ENCODE results near the gene PDZD2.
"Not testable (repeated sequence)": the region's sequence is repeated elsewhere in the genome, so short reads cannot be mapped to it uniquely, and the experiment has no call there.

Gene PDZD2

DNA sequence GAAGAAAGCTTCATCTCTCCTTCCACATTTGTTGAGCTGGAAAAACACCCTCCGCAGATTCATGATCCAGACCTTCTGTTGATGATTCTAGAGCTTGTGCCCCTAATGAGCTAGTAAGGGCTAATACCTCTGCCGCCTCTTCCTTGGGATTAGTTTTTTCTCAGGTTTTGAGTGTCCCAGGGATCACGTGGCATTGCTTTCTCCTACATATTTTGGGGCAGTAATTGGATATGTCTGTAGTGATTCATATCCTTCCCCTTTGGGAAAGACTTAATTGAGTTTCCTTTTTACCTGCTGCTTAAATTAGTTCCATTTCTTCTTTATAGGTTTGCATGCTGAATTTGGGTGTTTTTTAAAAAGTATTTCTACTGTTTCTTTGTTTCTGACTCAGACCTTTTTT, 391.3 kb downstream of the PDZD2 start:
- Histone ChIP-seq H3K9me3 (ENCODE audit: control insufficient read depth in 1 of 2, low read length in 2 of 2) (no peaks in the 10 kb centered on the region), H3K4me3 (ENCODE audit: low read depth in 1 of 2, low read length in 2 of 2) (no peak overlapping the region), H3K27me3 (ENCODE audit: low read depth, low read length) (no peaks in the 10 kb centered on the region), H3K36me3 (ENCODE audit: control insufficient read depth in 1 of 2, insufficient read depth in 2 of 2, low read length in 2 of 2) (no peaks in the 10 kb centered on the region), H3K27ac (ENCODE audit: low read length) (no peak overlapping the region), H3K4me1 (ENCODE audit: control insufficient read depth in 1 of 2, insufficient read depth in 2 of 2, low read length in 2 of 2) (peaks cover 0 to 16% of the 10 kb centered on the region in 2 donors)

DNA sequence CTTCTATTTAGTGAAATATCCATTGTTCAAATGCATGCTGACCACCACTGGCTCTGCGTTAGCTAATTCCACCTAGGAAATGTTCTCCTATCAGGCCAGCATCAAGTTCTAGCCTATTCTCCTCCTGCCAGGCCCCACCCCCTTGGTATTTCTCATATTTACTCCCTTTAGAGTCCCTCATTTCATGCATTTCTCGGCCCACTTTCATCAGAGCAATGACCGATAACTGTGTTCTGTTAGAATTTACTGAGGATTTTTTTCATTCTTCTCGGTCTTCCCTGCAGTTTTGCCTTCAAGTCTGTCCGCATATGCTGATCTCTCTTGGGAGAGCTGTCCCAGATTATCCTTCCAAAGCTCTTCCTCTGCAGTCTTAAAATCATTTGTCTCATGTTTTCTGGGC, 391.8 kb downstream of the PDZD2 start:
- no peaks in the 10 kb centered on the region for H3K27me3 ChIP-seq (ENCODE audit: low read depth, low read length)
- peaks cover 0 to 16% of the 10 kb centered on the region in 2 donors for H3K4me1 ChIP-seq (ENCODE audit: control insufficient read depth in 1 of 2, insufficient read depth in 2 of 2, low read length in 2 of 2)
- no peak overlapping the region for H3K4me3 ChIP-seq (ENCODE audit: low read depth in 1 of 2, low read length in 2 of 2)
- no peaks in the 10 kb centered on the region for H3K9me3 ChIP-seq (ENCODE audit: control insufficient read depth in 1 of 2, low read length in 2 of 2)
- no peaks in the 10 kb centered on the region for H3K36me3 ChIP-seq (ENCODE audit: control insufficient read depth in 1 of 2, insufficient read depth in 2 of 2, low read length in 2 of 2)
- H3K27ac ChIP-seq (ENCODE audit: low read length) = no peak overlapping the region

DNA sequence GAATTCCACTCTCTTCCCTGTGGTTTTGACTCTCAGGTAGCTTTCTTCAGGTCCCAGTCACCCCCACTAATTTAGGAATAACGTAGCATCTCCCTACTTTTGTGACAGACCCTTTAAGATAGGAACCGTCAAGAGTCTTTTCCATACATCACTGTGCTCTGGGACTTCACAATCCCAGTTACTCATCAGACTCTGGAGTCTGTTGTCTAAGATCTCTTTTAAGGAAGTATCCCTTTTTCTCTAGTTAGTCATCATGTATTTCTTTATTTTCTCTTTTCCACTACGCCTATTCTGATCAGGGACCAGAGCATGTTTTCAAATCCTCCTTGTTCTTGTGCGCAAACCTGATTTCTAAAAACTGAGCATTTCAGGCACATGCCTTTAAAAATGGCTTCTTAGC, 392.2 kb downstream of the PDZD2 start:
- H3K27ac ChIP-seq (ENCODE audit: low read length) = no peak overlapping the region
- peaks cover 0 to 16% of the 10 kb centered on the region in 2 donors for H3K4me1 ChIP-seq (ENCODE audit: control insufficient read depth in 1 of 2, insufficient read depth in 2 of 2, low read length in 2 of 2)
- H3K4me3 ChIP-seq (ENCODE audit: low read depth in 1 of 2, low read length in 2 of 2) = no peak overlapping the region
- no peaks in the 10 kb centered on the region for H3K27me3 ChIP-seq (ENCODE audit: low read depth, low read length)
- H3K9me3 ChIP-seq (ENCODE audit: control insufficient read depth in 1 of 2, low read length in 2 of 2) = no peaks in the 10 kb centered on the region
- no peaks in the 10 kb centered on the region for H3K36me3 ChIP-seq (ENCODE audit: control insufficient read depth in 1 of 2, insufficient read depth in 2 of 2, low read length in 2 of 2)

DNA sequence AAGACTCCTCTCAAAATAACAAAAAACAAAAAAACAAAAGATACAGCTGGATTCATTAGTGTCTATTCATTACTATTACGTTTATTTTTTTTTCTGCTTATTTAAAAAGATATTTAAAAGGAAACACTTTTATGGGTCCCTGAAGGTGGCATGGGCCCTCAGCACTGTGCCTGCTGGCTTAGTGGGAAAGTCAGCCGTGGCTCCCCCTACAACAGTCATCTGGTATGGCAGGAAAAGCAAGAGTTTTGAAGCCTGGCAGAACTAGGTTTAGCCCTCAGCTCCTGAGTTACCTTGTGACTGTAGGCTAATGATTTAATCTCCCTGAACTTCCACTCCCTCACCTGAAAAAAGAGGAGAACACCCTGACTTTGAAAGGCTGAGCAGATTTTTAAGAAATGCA, 399.6 kb downstream of the PDZD2 start:
- no peak overlapping the region for H3K4me3 ChIP-seq (ENCODE audit: low read depth in 1 of 2, low read length in 2 of 2)
- no peaks in the 10 kb centered on the region for H3K9me3 ChIP-seq (ENCODE audit: control insufficient read depth in 1 of 2, low read length in 2 of 2)
- no peaks in the 10 kb centered on the region for H3K4me1 ChIP-seq (ENCODE audit: control insufficient read depth in 1 of 2, insufficient read depth in 2 of 2, low read length in 2 of 2)
- H3K27ac ChIP-seq (ENCODE audit: low read length) = no peak overlapping the region
- H3K27me3 ChIP-seq (ENCODE audit: low read depth, low read length) = no peaks in the 10 kb centered on the region
- no peaks in the 10 kb centered on the region for H3K36me3 ChIP-seq (ENCODE audit: control insufficient read depth in 1 of 2, insufficient read depth in 2 of 2, low read length in 2 of 2)

DNA sequence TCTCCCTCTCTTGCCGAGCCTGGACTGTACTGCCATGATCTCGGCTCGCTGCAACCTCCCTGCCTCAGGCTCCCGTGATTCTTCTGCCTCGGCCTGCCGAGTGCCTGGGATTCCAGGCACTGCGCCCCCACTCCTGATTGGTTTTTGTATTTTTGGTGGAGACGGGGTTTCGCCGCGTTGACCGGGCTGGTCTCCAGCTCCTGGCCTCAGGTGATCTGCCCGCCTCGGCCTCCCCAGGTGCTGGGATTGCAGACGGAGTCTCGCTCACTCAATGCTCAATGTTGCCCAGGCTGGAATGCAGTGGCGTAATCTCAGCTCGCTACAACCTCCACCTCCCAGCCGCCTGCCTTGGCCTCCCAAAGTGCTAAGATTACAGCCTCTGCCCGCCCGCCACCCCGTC, 400.2 kb downstream of the PDZD2 start:
- H3K27me3 ChIP-seq (ENCODE audit: low read depth, low read length); H3K4me3 ChIP-seq (ENCODE audit: low read depth in 1 of 2, low read length in 2 of 2); H3K9me3 ChIP-seq (ENCODE audit: control insufficient read depth in 1 of 2, low read length in 2 of 2); H3K36me3 ChIP-seq (ENCODE audit: control insufficient read depth in 1 of 2, insufficient read depth in 2 of 2, low read length in 2 of 2); H3K4me1 ChIP-seq (ENCODE audit: control insufficient read depth in 1 of 2, insufficient read depth in 2 of 2, low read length in 2 of 2); H3K27ac ChIP-seq (ENCODE audit: low read length): not testable (repeated sequence)

DNA sequence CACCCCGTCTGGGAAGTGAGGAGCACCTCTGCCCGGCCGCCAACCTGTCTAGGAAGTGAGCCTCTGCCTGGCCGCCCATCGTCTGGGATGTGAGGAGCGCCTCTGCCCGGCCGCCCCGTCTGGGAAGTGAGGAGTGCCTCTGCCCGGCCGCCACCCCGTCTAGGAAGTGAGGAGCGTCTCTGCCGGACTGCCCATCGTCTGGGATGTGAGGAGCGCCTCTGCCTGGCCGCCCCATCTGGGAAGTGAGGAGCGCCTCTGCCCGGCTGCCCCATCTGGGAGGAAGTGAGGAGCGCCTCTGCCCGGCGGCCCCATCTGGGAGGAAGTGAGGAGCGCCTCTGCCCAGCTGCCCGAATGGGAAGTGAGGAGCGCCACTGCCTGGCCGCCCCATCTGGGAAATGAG, 400.7 kb downstream of the PDZD2 start:
- H3K36me3 ChIP-seq (ENCODE audit: control insufficient read depth in 1 of 2, insufficient read depth in 2 of 2, low read length in 2 of 2); H3K9me3 ChIP-seq (ENCODE audit: control insufficient read depth in 1 of 2, low read length in 2 of 2); H3K27me3 ChIP-seq (ENCODE audit: low read depth, low read length); H3K27ac ChIP-seq (ENCODE audit: low read length); H3K4me3 ChIP-seq (ENCODE audit: low read depth in 1 of 2, low read length in 2 of 2); H3K4me1 ChIP-seq (ENCODE audit: control insufficient read depth in 1 of 2, insufficient read depth in 2 of 2, low read length in 2 of 2): not testable (repeated sequence)

DNA sequence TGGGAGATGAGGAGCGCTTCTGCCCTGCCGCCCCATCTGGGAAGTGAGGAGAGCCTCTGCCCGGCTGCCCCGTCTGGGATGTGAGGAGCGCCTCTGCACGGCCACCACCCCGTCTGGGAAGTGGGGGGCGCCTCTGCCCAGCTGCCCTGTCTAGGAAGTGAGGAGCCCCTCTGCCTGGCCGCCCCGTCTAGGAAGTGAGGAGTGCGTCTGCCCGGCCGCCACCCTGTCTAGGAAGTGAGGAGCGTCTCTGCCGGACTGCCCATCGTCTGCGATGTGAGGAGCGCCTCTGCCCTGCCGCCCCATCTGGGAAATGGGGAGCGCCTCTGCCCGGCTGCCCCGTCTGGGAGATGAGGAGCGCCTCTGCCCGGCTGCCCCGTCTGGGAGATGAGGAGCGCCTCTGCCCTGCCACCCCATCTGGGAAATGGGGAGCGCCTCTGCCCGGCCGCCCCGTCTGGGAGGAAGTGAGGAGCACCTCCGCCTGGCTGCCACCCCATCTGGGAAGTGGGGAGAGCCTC, 401.3 kb downstream of the PDZD2 start:
- not testable (repeated sequence) for H3K4me3 ChIP-seq (ENCODE audit: low read depth in 1 of 2, low read length in 2 of 2); H3K4me1 ChIP-seq (ENCODE audit: control insufficient read depth in 1 of 2, insufficient read depth in 2 of 2, low read length in 2 of 2); H3K36me3 ChIP-seq (ENCODE audit: control insufficient read depth in 1 of 2, insufficient read depth in 2 of 2, low read length in 2 of 2); H3K27ac ChIP-seq (ENCODE audit: low read length); H3K27me3 ChIP-seq (ENCODE audit: low read depth, low read length); H3K9me3 ChIP-seq (ENCODE audit: control insufficient read depth in 1 of 2, low read length in 2 of 2)

DNA sequence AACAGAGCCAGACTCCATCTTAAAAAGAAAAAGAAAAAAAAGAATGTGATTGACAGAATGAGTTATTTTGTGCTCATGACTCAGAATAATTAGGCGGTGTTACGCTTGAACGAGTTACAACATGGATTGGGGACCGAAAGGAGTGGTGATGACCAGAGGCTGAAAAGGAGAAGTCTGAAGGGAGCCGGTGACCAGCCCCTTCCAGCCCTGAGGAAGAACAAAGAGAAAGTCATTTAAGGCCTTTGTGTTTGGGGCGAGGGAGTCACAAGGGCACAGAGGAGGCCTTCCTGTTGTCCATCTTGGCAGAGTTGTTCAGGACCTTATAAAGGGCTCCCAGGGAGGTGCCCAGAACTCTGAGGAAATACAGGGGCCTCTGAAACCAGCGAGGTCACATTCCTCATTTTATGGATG, 403.6 kb downstream of the PDZD2 start:
- Histone ChIP-seq H3K9me3 (ENCODE audit: control insufficient read depth in 1 of 2, low read length in 2 of 2) (no peaks in the 10 kb centered on the region), H3K36me3 (ENCODE audit: control insufficient read depth in 1 of 2, insufficient read depth in 2 of 2, low read length in 2 of 2) (no peaks in the 10 kb centered on the region), H3K27ac (ENCODE audit: low read length) (peak overlapping the region; percentile 23), H3K27me3 (ENCODE audit: low read depth, low read length) (no peaks in the 10 kb centered on the region), H3K4me1 (ENCODE audit: control insufficient read depth in 1 of 2, insufficient read depth in 2 of 2, low read length in 2 of 2) (peaks cover 0 to 5% of the 10 kb centered on the region in 2 donors), H3K4me3 (ENCODE audit: low read depth in 1 of 2, low read length in 2 of 2) (no peak overlapping the region)

DNA sequence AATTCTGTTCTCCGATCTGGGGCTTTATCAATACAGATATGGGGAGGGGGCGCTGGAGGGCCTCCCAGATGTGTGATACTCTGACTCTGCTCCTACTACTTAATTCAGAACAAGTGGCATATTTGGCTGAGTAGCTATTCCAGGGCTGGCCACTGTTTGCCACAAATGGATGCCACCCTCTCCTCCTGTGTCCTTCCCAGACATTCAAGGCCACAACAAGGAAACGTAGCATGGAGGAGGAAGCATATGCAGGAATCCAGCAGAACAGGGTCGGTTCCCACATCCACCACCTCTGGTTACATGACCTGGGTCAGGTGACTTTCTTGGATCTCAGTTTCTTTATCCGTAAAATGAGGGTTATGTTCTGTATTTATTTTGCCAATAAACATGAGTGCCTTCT, 404.2 kb downstream of the PDZD2 start:
- Histone ChIP-seq H3K36me3 (ENCODE audit: control insufficient read depth in 1 of 2, insufficient read depth in 2 of 2, low read length in 2 of 2) (no peaks in the 10 kb centered on the region), H3K27me3 (ENCODE audit: low read depth, low read length) (no peaks in the 10 kb centered on the region), H3K4me3 (ENCODE audit: low read depth in 1 of 2, low read length in 2 of 2) (no peak overlapping the region), H3K27ac (ENCODE audit: low read length) (peak overlapping the region; percentile 23), H3K4me1 (ENCODE audit: control insufficient read depth in 1 of 2, insufficient read depth in 2 of 2, low read length in 2 of 2) (peaks cover 0 to 5% of the 10 kb centered on the region in 2 donors), H3K9me3 (ENCODE audit: control insufficient read depth in 1 of 2, low read length in 2 of 2) (no peaks in the 10 kb centered on the region)

DNA sequence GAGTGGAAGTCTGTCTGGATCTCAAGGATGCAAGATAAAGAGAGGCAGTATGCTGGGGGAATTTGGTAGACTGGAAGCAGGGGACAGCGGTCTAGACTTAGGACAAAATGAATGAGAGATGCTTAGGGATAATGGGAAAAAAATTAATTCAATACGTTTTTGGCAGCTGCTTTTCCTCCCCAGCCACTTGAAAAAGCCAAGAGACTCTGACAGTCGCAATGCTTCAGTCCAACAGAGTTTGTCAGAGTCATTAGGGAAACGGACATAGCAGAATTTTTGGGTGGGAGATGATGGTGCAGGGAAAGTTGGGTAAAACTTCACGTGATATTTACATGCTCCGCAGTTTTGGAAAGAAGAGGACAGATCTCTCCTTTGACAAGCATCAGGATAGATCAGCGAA, 405.5 kb downstream of the PDZD2 start:
- Histone ChIP-seq H3K27me3 (ENCODE audit: low read depth, low read length) (no peaks in the 10 kb centered on the region), H3K27ac (ENCODE audit: low read length) (no peak overlapping the region), H3K36me3 (ENCODE audit: control insufficient read depth in 1 of 2, insufficient read depth in 2 of 2, low read length in 2 of 2) (no peaks in the 10 kb centered on the region), H3K9me3 (ENCODE audit: control insufficient read depth in 1 of 2, low read length in 2 of 2) (no peaks in the 10 kb centered on the region), H3K4me1 (ENCODE audit: control insufficient read depth in 1 of 2, insufficient read depth in 2 of 2, low read length in 2 of 2) (peaks cover 0 to 5% of the 10 kb centered on the region in 2 donors), H3K4me3 (ENCODE audit: low read depth in 1 of 2, low read length in 2 of 2) (no peak overlapping the region)

DNA sequence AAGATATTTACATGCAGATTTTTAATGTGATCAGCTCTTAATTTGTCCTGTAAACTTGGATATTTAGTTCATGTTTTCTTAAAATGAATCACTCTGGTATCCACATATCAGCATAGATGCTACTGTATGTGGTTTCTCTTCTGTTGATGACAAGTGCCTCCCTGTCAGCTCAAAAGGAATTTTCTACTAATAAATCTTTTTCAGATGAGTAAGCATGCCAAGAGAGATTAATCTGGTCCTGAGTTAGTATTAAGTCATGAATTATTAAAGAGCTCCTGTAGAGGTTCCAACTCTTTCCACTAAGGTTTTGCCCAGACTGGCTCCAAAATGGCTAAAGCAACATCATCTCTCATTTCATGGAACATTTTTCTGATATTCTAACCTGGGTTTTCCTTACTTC, 406.0 kb downstream of the PDZD2 start:
- Histone ChIP-seq H3K27me3 (ENCODE audit: low read depth, low read length) (no peaks in the 10 kb centered on the region), H3K27ac (ENCODE audit: low read length) (no peak overlapping the region), H3K9me3 (ENCODE audit: control insufficient read depth in 1 of 2, low read length in 2 of 2) (no peaks in the 10 kb centered on the region), H3K4me3 (ENCODE audit: low read depth in 1 of 2, low read length in 2 of 2) (no peak overlapping the region), H3K36me3 (ENCODE audit: control insufficient read depth in 1 of 2, insufficient read depth in 2 of 2, low read length in 2 of 2) (no peaks in the 10 kb centered on the region), H3K4me1 (ENCODE audit: control insufficient read depth in 1 of 2, insufficient read depth in 2 of 2, low read length in 2 of 2) (peaks cover 0 to 5% of the 10 kb centered on the region in 2 donors)

DNA sequence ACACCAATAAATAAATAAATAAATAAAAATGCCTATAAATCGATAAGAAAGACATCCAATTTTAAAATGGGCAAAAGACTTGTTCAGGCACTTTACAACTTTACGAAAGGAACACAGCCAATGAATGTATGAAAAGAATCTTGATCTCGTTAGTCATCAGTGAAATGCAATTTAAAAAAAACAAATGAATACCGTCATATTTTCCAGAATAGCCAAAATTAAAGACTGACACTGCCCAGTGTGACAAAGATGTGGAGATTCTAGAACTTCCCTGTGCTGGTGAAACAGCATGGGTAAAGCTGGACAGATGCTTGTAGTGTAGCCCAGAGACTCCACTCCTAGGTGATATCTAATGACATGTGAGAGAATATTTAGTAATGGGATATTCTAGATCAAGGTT, 408.1 kb downstream of the PDZD2 start:
- Histone ChIP-seq H3K4me1 (ENCODE audit: control insufficient read depth in 1 of 2, insufficient read depth in 2 of 2, low read length in 2 of 2) (peaks cover 0 to 5% of the 10 kb centered on the region in 2 donors), H3K27ac (ENCODE audit: low read length) (no peak overlapping the region), H3K4me3 (ENCODE audit: low read depth in 1 of 2, low read length in 2 of 2) (no peak overlapping the region), H3K36me3 (ENCODE audit: control insufficient read depth in 1 of 2, insufficient read depth in 2 of 2, low read length in 2 of 2) (no peaks in the 10 kb centered on the region), H3K27me3 (ENCODE audit: low read depth, low read length) (no peaks in the 10 kb centered on the region), H3K9me3 (ENCODE audit: control insufficient read depth in 1 of 2, low read length in 2 of 2) (no peaks in the 10 kb centered on the region)

Measured in muscle layer of duodenum (tissue), 2 donors.